IMR-90 (cell line): ENCODE measurements around the gene BST1. TPM values are rescaled to one million over a fixed set of nuclear protein-coding genes. Genes with fewer than 3 reads are reported as not detected.

Source experiments
- ATAC-seq: fragments of 200-7000 bp; cut with Tn5 transposase; 2 replicates; pipeline ENCODE4 v1.9.1; 2020; ENCODE audit warnings: low read depth, mild to moderate bottlenecking, moderate library complexity
- BruUV-seq: library from RNA; stranded (reverse); fragments of 400-500 nt; replicated peaks from 2 replicates; lab custom pipeline; 2021; lab: Mats Ljungman, UMichigan
- CTCF ChIA-PET: fragments of 300-600 bp; formaldehyde crosslinking; extraction: SDS; loops from one replicate; lab custom pipeline; 2021; ENCODE audit warnings: antibody characterized with exemption; lab: Yijun Ruan, JAX
- POLR2A ChIA-PET: fragments of 300-600 bp; sonication (Branson Sonifier 250); formaldehyde crosslinking; loops from one replicate; lab custom pipeline; 2022; ENCODE audit warnings: antibody characterized with exemption; ENCODE audit not compliant: unreplicated experiment; lab: Charles Lee
- DNase-seq: peaks from one replicate; pipeline ENCODE4 v3.0.0; 2013
- H2AFZ ChIP-seq: replicated peaks from 2 replicates; pipeline ENCODE3; 2013; ENCODE audit warnings: low read length, mild to moderate bottlenecking; ENCODE audit not compliant: poor library complexity
- H2AK5ac ChIP-seq: 2 replicates; pipeline ENCODE4 v1.6.1; 2013; ENCODE audit warnings: low read depth, low read length, inconsistent platforms
- H2AK9ac ChIP-seq: replicated peaks from 2 replicates; pipeline ENCODE3; 2013; ENCODE audit warnings: mild to moderate bottlenecking, low read depth, low read length, moderate library complexity; ENCODE audit not compliant: poor library complexity
- H2BK120ac ChIP-seq: 2 replicates; pipeline ENCODE4 v1.6.1; 2013; ENCODE audit warnings: low read depth, low read length, inconsistent platforms
- H2BK15ac ChIP-seq: 3 replicates; pipeline ENCODE4 v1.6.1; 2013; ENCODE audit warnings: low read depth, low read length, inconsistent platforms
- H2BK20ac ChIP-seq: 2 replicates; pipeline ENCODE4 v1.6.1; 2013; ENCODE audit warnings: low read depth, mild to moderate bottlenecking, inconsistent platforms, low read length, moderate library complexity
- H2BK5ac ChIP-seq: 2 replicates; pipeline ENCODE4 v1.6.1; 2013; ENCODE audit warnings: mild to moderate bottlenecking, low read depth, low read length, inconsistent platforms; ENCODE audit not compliant: poor library complexity, severe bottlenecking
- H3K14ac ChIP-seq: replicated peaks from 2 replicates; pipeline ENCODE4 v1.6.1; 2013; ENCODE audit warnings: low read depth, low read length, inconsistent platforms
- H3K18ac ChIP-seq: 2 replicates; pipeline ENCODE4 v1.6.1; 2013; ENCODE audit warnings: low read depth, low read length, control low read depth
- H3K23ac ChIP-seq: 2 replicates; pipeline ENCODE4 v1.6.1; 2013; ENCODE audit warnings: low read depth, low read length, inconsistent platforms
- H3K27ac ChIP-seq: 2 replicates; pipeline ENCODE4 v1.5.1; 2013; ENCODE audit warnings: mild to moderate bottlenecking, control low read depth, low read length; ENCODE audit not compliant: insufficient read depth
- H3K27me3 ChIP-seq: 2 replicates; pipeline ENCODE4 v1.6.1; 2013; ENCODE audit warnings: low read length; ENCODE audit not compliant: control insufficient read depth, insufficient read depth
- H3K36me3 ChIP-seq: 2 replicates; pipeline ENCODE4 v1.6.1; 2013; ENCODE audit warnings: low read length, mixed read lengths; ENCODE audit not compliant: control insufficient read depth, insufficient read depth
- H3K4ac ChIP-seq: 2 replicates; pipeline ENCODE4 v1.6.1; 2013; ENCODE audit warnings: low read depth, low read length, inconsistent platforms
- H3K4me1 ChIP-seq: 2 replicates; pipeline ENCODE4 v1.6.1; 2013; ENCODE audit warnings: low read length, mixed read lengths; ENCODE audit not compliant: control insufficient read depth, insufficient read depth
- H3K4me2 ChIP-seq: 2 replicates; pipeline ENCODE4 v1.6.1; 2013; ENCODE audit warnings: low read depth, mild to moderate bottlenecking, control low read depth, low read length, moderate library complexity
- H3K4me3 ChIP-seq: 2 replicates; pipeline ENCODE4 v1.5.1; 2013; ENCODE audit warnings: low read depth, mild to moderate bottlenecking, control low read depth, low read length, moderate library complexity; ENCODE audit not compliant: insufficient read depth
- H3K56ac ChIP-seq: 2 replicates; pipeline ENCODE4 v1.6.1; 2013; ENCODE audit warnings: low read length, inconsistent platforms; ENCODE audit not compliant: insufficient read depth; ENCODE audit errors: extremely low read depth
- H3K79me1 ChIP-seq, 2 experiments: 2 replicates each; pipeline ENCODE4 v1.6.1; 2013; ENCODE audit warnings: low read length in 2 of 2, inconsistent platforms in 1 of 2, low read depth in 1 of 2
- H3K9ac ChIP-seq: 2 replicates; pipeline ENCODE4 v1.6.1; 2013; ENCODE audit warnings: low read depth, low read length, control low read depth
- H3K9me1 ChIP-seq: 2 replicates; pipeline ENCODE4 v1.6.1; 2013; ENCODE audit warnings: low read length, inconsistent platforms; ENCODE audit not compliant: insufficient read depth
- H3K9me3 ChIP-seq: 2 replicates; pipeline ENCODE4 v1.6.1; 2013; ENCODE audit warnings: low read length; ENCODE audit not compliant: control insufficient read depth, insufficient read depth
- H4K20me1 ChIP-seq: 2 replicates; pipeline ENCODE4 v1.6.1; 2013; ENCODE audit warnings: low read length, inconsistent platforms; ENCODE audit not compliant: insufficient read depth
- H4K5ac ChIP-seq: 2 replicates; pipeline ENCODE4 v1.6.1; 2013; ENCODE audit warnings: mild to moderate bottlenecking, low read depth, low read length, control low read depth
- H4K8ac ChIP-seq, 2 experiments: 2 replicates each; pipeline ENCODE4 v1.6.1; 2013; ENCODE audit warnings: low read depth in 2 of 2, low read length in 2 of 2, control low read depth in 1 of 2, inconsistent platforms in 1 of 2
- H4K91ac ChIP-seq: 2 replicates; pipeline ENCODE4 v1.6.1; 2013; ENCODE audit warnings: low read depth, low read length, inconsistent platforms; ENCODE audit not compliant: insufficient read depth
- CHD1 ChIP-seq: IDR thresholded peaks from 2 replicates; pipeline ENCODE4 v1.6.1; 2012; ENCODE audit warnings: low read depth, low read length, improper control_type of control experiment
- CTCF ChIP-seq: conservative IDR thresholded peaks from 2 replicates; pipeline ENCODE4 v1.5.1; 2012; ENCODE audit warnings: mild to moderate bottlenecking, low read depth, low read length, improper control_type of control experiment
- MAZ ChIP-seq: IDR thresholded peaks from 2 replicates; pipeline ENCODE4 v1.6.1; 2012; ENCODE audit warnings: low read depth, mild to moderate bottlenecking, low read length, improper control_type of control experiment, moderate library complexity, borderline replicate concordance
- MXI1 ChIP-seq: IDR thresholded peaks from 2 replicates; pipeline ENCODE4 v1.6.1; 2012; ENCODE audit warnings: low read depth, mild to moderate bottlenecking, low read length, moderate library complexity, borderline replicate concordance
- NFE2L2 ChIP-seq: fragments of 150-350 bp; IDR thresholded peaks from 2 replicates; pipeline ENCODE4 v1.6.1; 2016; ENCODE audit warnings: low read depth, mild to moderate bottlenecking, low read length
- POLR2A ChIP-seq: IDR thresholded peaks from 2 replicates; pipeline ENCODE4 v1.6.1; 2012; ENCODE audit warnings: mild to moderate bottlenecking, low read depth, low read length
- RCOR1 ChIP-seq: IDR thresholded peaks from 2 replicates; pipeline ENCODE4 v1.6.1; 2012; ENCODE audit warnings: mild to moderate bottlenecking, low read length, improper control_type of control experiment; ENCODE audit not compliant: insufficient replicate concordance
- RFX5 ChIP-seq: IDR thresholded peaks from 2 replicates; pipeline ENCODE4 v1.8.0; 2012; ENCODE audit warnings: low read depth, mild to moderate bottlenecking, low read length, moderate library complexity
- USF2 ChIP-seq: fragments of 150-350 bp; IDR thresholded peaks from 2 replicates; pipeline ENCODE4 v1.6.1; 2017; ENCODE audit warnings: mild to moderate bottlenecking, antibody characterized with exemption, low read length, low read depth
- WGBS, 2 experiments: methylation state at CpG; one replicate each; pipeline versions ENCODE4 v1.1.5 to v1.1.7; 2013; ENCODE audit warnings: missing lambda C conversion rate in 2 of 2; ENCODE audit not compliant: insufficient read length in 1 of 2; ENCODE audit errors: extremely low coverage in 2 of 2; 5-methylcytosine and 5-hydroxymethylcytosine counted together
- dilution Hi-C: fragments of 300-500 bp; cut with HindIII; formaldehyde crosslinking; loops from one replicate; pipeline ENCODE4 v1.14.3; 2018; ENCODE audit warnings: low sequenced_read_pairs; ENCODE audit not compliant: unreplicated experiment
- in situ Hi-C: fragments of 300-500 bp; cut with MboI; formaldehyde crosslinking; loops from 3 replicates; pipeline ENCODE4 v1.14.3; 2019; ENCODE audit warnings: low sequenced_read_pairs, inconsistent platforms, mixed read lengths
- intact Hi-C: fragments of 100-400 bp; cut with micrococcal nuclease; formaldehyde crosslinking; loops from 2 replicates; pipeline ENCODE4 v1.10.0; 2022
- polyA plus RNA-seq, 3 experiments: library from polyadenylated mRNA; depleted of rRNA; stranded (reverse); fragments of >200 nt; gene quantifications; 2 replicates each; pipeline ENCODE4 v1.2.3, GENCODE V29; 2012; ENCODE audit warnings: low replicate concordance in 1 of 3
- total RNA-seq: library from RNA; depleted of rRNA; stranded (reverse); fragments of >200 nt; gene quantifications from 2 replicates; pipeline ENCODE4 v1.2.3, GENCODE V29; 2012

Gene BST1
- total and polyA plus RNA-seq, 2 of the 4 experiments (the other 2 are of a cell fraction), result 6.6 to 11.1 TPM

GRCh38 chr4:15714141-15714540 is 11.3 kb downstream of the BST1 start:
- Histone ChIP-seq H3K23ac (no peak overlapping the region), H2BK5ac (no peak overlapping the region), H4K5ac (no peak overlapping the region), H3K4ac (no peak overlapping the region), H4K8ac (no peak overlapping the region), H3K36me3 (no peaks in the 10 kb centered on the region; the same call in 1 of the 2 replicates), H4K20me1 (no peaks in the 10 kb centered on the region), H3K9ac (no peak overlapping the region), H2BK120ac (no peak overlapping the region), H2BK20ac (no peak overlapping the region), H3K18ac (no peak overlapping the region), H2AK5ac (no peak overlapping the region), H2BK15ac (no peak overlapping the region), H3K27me3 (no peaks in the 10 kb centered on the region), H3K4me1 (peaks cover 18% of the 10 kb centered on the region), H3K4me2 (no peak overlapping the region), H3K79me1 (0 out of 4 replicates have a peak, but pooled peaks cover 0 to 4% of the 10 kb centered on the region in 2 experiments), H4K91ac (no peak overlapping the region), H3K56ac (no peak overlapping the region), H3K27ac (no peak overlapping the region), H3K14ac (no peak overlapping the region), H3K4me3 (no peak overlapping the region), H2AFZ (no peak overlapping the region), H2AK9ac (no peak overlapping the region), H3K9me3 (no peaks in the 10 kb centered on the region), H3K9me1 (peaks cover 10% of the 10 kb centered on the region)
- TF ChIP-seq MAZ (no peak), RCOR1 (no peak), USF2 (no peak), MXI1 (no peak), CHD1 (no peak), NFE2L2 (no peak), POLR2A (no peak), RFX5 (no peak), CTCF (no peak)
- ATAC-seq (no peak), DNase-seq (no peak)
- intact Hi-C loops, result no loop called here
- dilution Hi-C loops, result no loop called here
- no CpG with 5 or more reads among the region's 1 CpG for WGBS, 2 experiments
- in situ Hi-C loops, result no loop called here
- CTCF ChIA-PET, result no interaction called here
- no TSS peak for BruUV-seq
- POLR2A ChIA-PET, result interaction anchor here (0.6 kb wide), 1 partner anchor 12 kb away, joined by 12 read pairs; no protein-coding TSS in a partner anchor
